NCI-H774 (cell line): ENCODE data around the gene RHOU.

Experiments
- DNase-seq: peaks from one replicate; lab custom pipeline; 2025; lab: John Stamatoyannopoulos, UW

RHOU gene

DNA sequence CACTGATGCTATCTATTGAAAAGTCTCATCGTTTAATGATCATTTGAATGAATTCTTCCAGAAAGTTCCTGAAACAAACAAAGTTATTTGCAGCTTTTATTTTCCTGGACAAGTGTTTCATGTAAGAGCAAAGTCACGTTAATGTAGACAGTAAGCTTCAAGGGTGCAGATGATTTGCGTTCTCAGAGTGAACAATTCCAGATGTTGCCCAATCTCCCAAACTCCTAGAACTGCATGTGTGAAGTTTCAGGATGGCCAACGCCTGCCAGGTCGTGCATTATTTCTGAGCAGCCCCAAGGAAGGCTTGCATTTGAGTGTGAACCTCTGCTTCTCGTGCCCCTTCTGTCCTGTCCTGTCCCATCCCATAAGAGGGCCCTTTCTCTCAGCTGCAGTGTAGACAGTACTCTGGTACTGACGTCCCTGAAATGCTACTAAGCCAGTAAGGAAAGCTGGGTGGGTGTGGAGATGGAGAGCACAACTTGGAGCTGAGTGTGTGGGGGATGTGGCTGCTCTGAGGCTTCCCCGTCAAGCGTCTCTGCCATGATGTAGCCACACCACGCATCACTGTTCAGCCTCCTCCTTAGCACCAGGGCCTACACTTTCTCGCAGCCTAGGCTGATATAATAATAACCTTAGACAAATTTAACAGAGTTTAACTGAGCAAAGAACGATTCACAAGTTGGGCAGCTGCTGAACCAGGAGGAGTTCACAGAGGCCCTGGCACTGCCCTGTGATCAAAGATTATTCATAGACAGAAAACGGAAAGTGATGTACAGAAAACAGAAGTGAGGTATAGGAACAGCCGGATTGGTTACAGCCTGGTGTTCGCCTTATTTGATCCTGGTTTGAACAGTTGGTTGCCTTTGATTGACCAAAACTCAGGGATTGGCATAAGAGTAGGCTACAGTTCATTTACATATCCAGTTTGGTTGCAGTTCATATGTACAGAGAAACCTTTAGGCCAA lies 50.4 kb downstream of the RHOU start:
- no peak for DNase-seq

DNA sequence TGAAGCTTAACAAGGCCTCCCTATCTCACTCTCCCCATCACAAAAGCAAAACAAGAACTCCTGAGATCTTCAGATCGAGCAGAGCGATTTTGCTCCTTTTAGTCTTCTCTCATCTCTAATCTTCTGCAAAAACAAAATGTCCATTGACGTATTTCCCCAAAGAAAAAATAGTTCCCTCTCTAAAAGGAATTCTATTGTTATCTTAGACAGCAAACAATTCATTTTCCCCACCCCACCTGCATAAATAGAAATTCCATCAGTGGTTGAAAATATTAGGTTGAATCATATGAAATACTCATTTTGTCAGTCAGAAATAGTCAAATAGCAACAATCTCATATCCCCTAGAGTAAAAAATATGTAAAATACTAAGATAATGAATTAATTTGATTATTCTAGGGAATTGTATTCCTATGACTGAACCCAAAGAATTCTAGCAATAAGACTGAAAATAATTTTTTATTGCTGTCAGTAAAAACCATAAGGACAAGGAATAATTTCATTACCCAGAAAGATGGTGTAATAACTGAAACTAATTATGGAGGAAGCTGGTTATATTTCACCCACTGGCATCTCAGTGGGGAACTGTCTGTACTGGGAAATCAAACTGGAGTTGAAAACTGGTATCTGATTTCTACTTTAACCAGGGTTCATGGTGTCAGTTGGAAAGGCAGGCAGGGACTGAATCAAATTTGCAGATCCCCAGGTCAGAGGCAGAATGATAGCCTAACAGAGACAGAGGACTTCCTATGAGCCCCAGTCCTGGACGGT lies 51.3 kb downstream of the RHOU start:
- DNase-seq = no peak

DNA sequence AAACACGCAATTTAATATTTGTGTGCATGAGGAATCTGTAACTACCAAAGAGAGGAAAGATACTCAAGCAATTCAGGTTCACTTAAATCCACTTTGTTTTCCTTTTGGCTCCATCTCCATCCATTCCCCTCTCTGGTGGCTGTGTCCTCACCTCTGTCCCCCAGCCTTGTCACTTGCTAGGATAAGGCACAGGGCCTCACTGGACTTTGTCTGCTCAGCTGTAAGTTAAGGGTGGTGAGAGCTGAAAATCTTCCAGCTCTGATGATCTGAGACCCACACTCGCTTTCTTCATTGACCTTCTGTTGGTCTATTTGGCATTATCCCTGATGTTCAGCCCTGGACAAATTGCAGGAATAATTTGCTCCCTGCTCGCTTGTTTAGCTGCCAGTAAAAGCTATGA lies 56.5 kb downstream of the RHOU start:
- DNase-seq = no peak

GRCh38 chr1:228792601-228793000 lies 57.3 kb downstream of the RHOU start:
- DNase-seq = no peak

- DNase-seq = no peak
These were observed 57.8 kb downstream of the RHOU start for GRCh38 chr1:228793032-228793431.

GRCh38 chr1:228794173-228794572 lies 58.9 kb downstream of the RHOU start:
- no peak for DNase-seq

- no peak for DNase-seq
These were observed 59.5 kb downstream of the RHOU start for GRCh38 chr1:228794810-228795209.

DNA sequence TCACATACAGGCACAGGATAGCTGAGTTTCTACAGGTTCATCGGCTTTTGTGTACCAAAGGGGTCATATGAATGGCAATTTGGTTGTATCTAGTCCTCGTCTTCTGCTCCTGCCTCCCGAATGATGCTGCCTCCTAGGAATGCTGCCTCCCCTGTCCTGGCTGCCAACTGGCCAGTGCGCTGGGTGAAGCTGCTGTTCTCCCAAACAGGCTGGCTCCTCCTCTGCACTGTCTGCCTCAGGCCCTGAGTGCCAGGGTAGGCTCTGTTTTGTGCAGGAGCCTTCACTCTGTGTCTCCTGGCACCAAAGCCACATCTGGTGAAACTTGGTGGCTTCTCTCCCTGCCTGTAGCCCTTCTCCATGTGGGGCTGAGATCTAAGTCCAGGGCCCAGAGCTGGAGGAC lies 60.3 kb downstream of the RHOU start:
- DNase-seq = no peak
